HEK293T (cell line): Measurements from ENCODE around the gene NFX1.

ENCODE experiments used
- ELF4 ChIP-seq: fragments of 450-650 bp; IDR thresholded peaks from 2 replicates; pipeline ENCODE4 v1.6.1; 2017; ENCODE audit warnings: antibody characterized with exemption
- FOXM1 ChIP-seq: fragments of 450-650 bp; IDR thresholded peaks from 2 replicates; pipeline ENCODE4 v1.6.1; 2017; ENCODE audit warnings: mild to moderate bottlenecking, borderline replicate concordance
- SP1 ChIP-seq: fragments of 450-650 bp; IDR thresholded peaks from 2 replicates; pipeline ENCODE4 v1.6.1; 2017

GRCh38 chr9:33318781-33319180 lies 28.5 kb downstream of the NFX1 start:
- TF ChIP-seq FOXM1 (no peak), SP1 (no peak), ELF4 (no peak)
